A549 (cell line): ENCODE data around the gene FGR.

Experiments
- MYC ChIP-seq: IDR thresholded peaks from 2 replicates; pipeline ENCODE4 v1.6.1; 2012; ENCODE audit warnings: mild to moderate bottlenecking, inconsistent platforms, low read length, improper control_type of control experiment, borderline replicate concordance
- POLR2A ChIP-seq: IDR thresholded peaks from 2 replicates; pipeline ENCODE4 v1.6.1; 2012; ENCODE audit warnings: mild to moderate bottlenecking, low read length

GRCh38 chr1:27647328-27647727 lies 12.3 kb upstream of the FGR start:
- TF ChIP-seq MYC (no peak), POLR2A (no peak)
